ENCODE measurements around the gene EPHA7. TPM values are rescaled to one million over a fixed set of nuclear protein-coding genes. Genes with fewer than 3 reads are reported as not detected.

The EPHA7 gene
- total RNA-seq, 1 donor from 2014 or later, result 424 TPM

DNA sequence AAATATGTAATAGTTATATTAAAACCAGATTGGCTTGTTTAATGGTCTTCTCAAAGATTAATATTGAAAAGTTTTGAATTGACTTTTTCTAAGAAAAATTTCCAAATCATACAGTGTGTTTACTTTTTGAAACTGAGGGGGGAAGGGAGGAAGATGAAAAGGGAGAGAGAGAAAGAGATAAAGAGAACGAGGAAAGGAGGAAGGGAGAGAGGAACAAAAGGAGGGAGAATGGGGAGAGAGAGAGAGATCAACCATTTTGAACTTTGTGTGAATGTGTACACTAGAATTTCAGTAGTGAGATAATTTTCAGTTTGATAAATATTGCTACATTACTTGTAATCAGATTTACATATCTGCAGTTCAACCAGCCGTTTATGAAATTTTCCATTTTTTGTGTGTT is 124.5 kb downstream of the EPHA7 start:
- no peak for DNase-seq (ENCODE audit: extremely low spot score, unreplicated experiment)
- Mint-ChIP-seq H3K9me3 (ENCODE audit: unreplicated experiment) (no peaks in the 10 kb centered on the region), H3K36me3 (ENCODE audit: unreplicated experiment) (peaks cover 28% of the 10 kb centered on the region), H3K27me3 (ENCODE audit: unreplicated experiment) (no peaks in the 10 kb centered on the region), H3K4me1 (ENCODE audit: unreplicated experiment) (peaks cover 27% of the 10 kb centered on the region), H3K4me3 (ENCODE audit: unreplicated experiment) (no peak overlapping the region), H3K27ac (ENCODE audit: unreplicated experiment) (no peak overlapping the region)
- TF ChIP-seq, protein P1, sequence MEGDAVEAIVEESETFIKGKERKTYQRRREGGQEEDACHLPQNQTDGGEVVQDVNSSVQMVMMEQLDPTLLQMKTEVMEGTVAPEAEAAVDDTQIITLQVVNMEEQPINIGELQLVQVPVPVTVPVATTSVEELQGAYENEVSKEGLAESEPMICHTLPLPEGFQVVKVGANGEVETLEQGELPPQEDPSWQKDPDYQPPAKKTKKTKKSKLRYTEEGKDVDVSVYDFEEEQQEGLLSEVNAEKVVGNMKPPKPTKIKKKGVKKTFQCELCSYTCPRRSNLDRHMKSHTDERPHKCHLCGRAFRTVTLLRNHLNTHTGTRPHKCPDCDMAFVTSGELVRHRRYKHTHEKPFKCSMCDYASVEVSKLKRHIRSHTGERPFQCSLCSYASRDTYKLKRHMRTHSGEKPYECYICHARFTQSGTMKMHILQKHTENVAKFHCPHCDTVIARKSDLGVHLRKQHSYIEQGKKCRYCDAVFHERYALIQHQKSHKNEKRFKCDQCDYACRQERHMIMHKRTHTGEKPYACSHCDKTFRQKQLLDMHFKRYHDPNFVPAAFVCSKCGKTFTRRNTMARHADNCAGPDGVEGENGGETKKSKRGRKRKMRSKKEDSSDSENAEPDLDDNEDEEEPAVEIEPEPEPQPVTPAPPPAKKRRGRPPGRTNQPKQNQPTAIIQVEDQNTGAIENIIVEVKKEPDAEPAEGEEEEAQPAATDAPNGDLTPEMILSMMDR (IDR thresholded peaks at IDR 0.05), result no peak

DNA sequence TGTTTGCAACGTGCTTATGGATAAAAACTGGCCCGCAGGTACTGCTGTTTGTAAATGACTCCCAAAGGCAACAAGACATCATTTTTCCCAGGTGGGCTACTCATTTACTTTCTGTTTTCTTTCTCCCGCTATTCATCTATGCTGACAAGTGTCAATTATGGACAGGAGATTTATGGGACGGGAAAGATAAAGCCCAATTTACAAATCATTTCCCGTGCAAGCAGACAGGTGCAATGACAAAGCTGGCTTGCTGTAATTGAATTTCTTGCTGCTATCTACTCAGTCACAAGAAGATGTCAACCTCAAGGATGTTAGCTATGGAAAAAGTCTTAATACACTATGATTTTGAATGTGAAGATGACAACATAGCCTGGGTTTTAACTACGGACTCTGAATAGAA is 125.5 kb downstream of the EPHA7 start:
- Mint-ChIP-seq H3K27ac (ENCODE audit: unreplicated experiment) (no peak overlapping the region), H3K9me3 (ENCODE audit: unreplicated experiment) (no peaks in the 10 kb centered on the region), H3K27me3 (ENCODE audit: unreplicated experiment) (no peaks in the 10 kb centered on the region), H3K4me3 (ENCODE audit: unreplicated experiment) (no peak overlapping the region), H3K4me1 (ENCODE audit: unreplicated experiment) (peaks cover 25% of the 10 kb centered on the region), H3K36me3 (ENCODE audit: unreplicated experiment) (peaks cover 22% of the 10 kb centered on the region)
- TF ChIP-seq, protein P1 (IDR thresholded peaks at IDR 0.05), result no peak
- DNase-seq (ENCODE audit: extremely low spot score, unreplicated experiment), result no peak

DNA sequence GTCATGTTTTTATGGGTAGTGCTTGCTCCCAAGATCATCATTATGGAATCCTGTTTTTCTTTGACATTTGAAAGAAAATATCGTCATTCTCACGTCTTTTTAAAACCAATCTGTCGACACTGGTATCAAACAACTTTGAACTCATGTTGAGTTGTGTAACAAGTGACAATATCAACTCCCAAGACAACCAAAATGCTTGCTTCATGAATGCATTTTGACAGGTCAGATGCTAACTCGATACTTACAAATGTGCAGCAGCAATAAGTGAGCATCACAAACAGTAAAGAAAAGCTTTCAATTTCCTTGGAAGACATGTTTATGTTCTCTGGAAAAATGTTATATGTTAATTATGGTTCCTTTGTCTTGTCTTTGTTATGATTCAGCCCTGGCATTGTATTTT is 125.9 kb downstream of the EPHA7 start:
- H3K27ac Mint-ChIP-seq (ENCODE audit: unreplicated experiment), result no peak overlapping the region
- H3K4me3 Mint-ChIP-seq (ENCODE audit: unreplicated experiment), result no peak overlapping the region
- TF ChIP-seq, protein P1 (IDR thresholded peaks at IDR 0.05), result no peak
- H3K4me1 Mint-ChIP-seq (ENCODE audit: unreplicated experiment), result peaks cover 27% of the 10 kb centered on the region
- peaks cover 22% of the 10 kb centered on the region for H3K36me3 Mint-ChIP-seq (ENCODE audit: unreplicated experiment)
- no peak for DNase-seq (ENCODE audit: extremely low spot score, unreplicated experiment)
- H3K9me3 Mint-ChIP-seq (ENCODE audit: unreplicated experiment), result no peaks in the 10 kb centered on the region
- no peaks in the 10 kb centered on the region for H3K27me3 Mint-ChIP-seq (ENCODE audit: unreplicated experiment)

DNA sequence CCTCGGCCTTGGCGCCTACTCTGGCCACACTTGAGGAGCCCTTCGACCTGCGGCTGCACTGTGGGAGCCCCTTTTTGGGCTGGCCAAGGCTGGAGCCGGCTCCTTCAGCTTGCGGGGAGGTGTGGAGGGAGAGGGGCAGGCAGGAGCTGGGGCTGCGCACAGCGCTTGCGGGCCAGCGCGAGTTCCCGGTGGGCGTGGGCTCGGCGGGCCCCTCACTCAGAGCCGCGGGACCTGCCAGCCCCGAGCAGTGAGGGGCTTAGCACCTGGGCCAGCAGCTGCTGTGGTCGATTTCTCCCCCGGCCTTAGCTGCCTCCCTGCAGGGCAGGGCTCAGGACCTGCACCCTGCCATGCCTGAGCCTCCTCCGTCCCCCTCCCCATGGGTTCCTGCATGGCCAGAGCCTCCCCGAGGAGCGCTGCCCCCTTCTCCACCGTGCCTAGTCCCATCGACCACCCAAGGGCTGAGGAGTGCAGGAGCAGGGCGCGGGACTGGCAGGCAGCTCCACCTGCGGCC is 136.8 kb downstream of the EPHA7 start:
- Mint-ChIP-seq H3K4me3 (ENCODE audit: unreplicated experiment) (no peak overlapping the region), H3K27ac (ENCODE audit: unreplicated experiment) (no peak overlapping the region), H3K36me3 (ENCODE audit: unreplicated experiment) (peaks cover 35% of the 10 kb centered on the region), H3K4me1 (ENCODE audit: unreplicated experiment) (peaks cover 29% of the 10 kb centered on the region), H3K9me3 (ENCODE audit: unreplicated experiment) (no peaks in the 10 kb centered on the region), H3K27me3 (ENCODE audit: unreplicated experiment) (no peaks in the 10 kb centered on the region)
- DNase-seq (ENCODE audit: extremely low spot score, unreplicated experiment), result peak; percentile 81
- TF ChIP-seq, protein P1 (IDR thresholded peaks at IDR 0.05), result no peak

DNA sequence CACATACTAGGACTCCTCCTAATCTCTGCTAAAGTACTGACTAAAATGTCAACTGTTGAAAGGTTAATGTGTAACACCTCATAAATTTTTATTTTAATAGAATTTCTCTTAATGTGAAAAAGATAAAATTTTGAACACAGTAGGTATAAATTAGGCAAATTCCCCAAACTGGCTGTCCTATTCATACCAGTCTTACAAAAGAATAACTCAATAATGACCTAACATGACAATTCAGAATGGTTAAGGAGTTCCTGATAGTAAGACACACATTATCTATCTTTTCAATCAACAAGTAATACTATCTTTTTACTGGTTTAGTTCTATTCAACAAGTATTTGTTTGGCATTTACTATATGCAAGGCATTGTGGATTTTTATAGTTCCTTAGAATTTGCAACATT is 141.1 kb downstream of the EPHA7 start:
- H3K9me3 Mint-ChIP-seq (ENCODE audit: unreplicated experiment), result no peaks in the 10 kb centered on the region
- no peak for DNase-seq (ENCODE audit: extremely low spot score, unreplicated experiment)
- peaks cover 36% of the 10 kb centered on the region for H3K4me1 Mint-ChIP-seq (ENCODE audit: unreplicated experiment)
- peak overlapping the region; percentile 43 for H3K27ac Mint-ChIP-seq (ENCODE audit: unreplicated experiment)
- TF ChIP-seq, protein P1 (IDR thresholded peaks at IDR 0.05), result no peak
- H3K27me3 Mint-ChIP-seq (ENCODE audit: unreplicated experiment), result no peaks in the 10 kb centered on the region
- H3K36me3 Mint-ChIP-seq (ENCODE audit: unreplicated experiment), result peaks cover 18% of the 10 kb centered on the region
- H3K4me3 Mint-ChIP-seq (ENCODE audit: unreplicated experiment), result no peak overlapping the region
